ENCODE data around the gene ITGA3.

Gene ITGA3

DNA sequence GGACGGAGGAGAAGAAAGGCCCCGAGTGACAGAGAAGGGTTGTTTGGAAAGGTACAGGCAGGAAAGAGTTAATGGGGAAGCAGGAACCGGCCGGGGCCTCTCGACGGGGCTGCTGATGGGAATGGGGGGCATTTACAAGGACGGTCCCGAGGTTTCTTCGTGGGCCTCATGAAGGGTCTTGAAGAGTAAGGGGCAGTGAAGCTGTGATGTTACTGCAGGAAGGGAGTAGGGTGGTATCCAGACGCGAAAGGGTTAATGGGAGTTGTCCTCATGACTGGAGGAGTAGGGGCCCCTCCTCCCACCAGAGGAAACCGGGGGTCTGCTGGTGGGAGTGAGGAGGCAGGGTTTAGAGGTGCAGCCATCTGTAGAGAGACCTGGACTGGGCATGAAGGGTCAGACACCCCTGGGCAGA, 39.7 kb downstream of the ITGA3 start:
- no peak for DNase-seq

DNA sequence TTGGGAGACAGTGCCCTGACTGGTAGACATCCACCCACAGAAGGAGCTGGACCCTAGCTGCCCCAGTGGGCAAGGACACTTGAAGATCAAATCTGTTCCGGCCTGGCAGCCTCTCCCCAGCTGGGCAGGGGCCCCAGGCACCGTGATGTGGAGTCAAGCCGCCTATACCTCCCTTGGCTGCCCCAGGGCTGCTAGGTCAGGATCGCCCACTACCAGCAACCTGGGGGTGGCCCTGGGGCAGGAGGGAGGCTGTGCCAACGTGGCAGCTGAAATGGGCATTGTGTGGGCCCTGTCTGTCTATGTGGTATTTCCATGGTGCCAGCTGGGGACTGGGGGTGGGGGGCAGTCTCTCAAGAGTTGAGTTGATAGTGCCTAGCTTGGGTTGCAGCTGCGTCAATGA, 40.2 kb downstream of the ITGA3 start:
- DNase-seq = no peak

- no peak for DNase-seq
These were observed 40.8 kb downstream of the ITGA3 start for GRCh38 chr17:50096758-50097157.

DNA sequence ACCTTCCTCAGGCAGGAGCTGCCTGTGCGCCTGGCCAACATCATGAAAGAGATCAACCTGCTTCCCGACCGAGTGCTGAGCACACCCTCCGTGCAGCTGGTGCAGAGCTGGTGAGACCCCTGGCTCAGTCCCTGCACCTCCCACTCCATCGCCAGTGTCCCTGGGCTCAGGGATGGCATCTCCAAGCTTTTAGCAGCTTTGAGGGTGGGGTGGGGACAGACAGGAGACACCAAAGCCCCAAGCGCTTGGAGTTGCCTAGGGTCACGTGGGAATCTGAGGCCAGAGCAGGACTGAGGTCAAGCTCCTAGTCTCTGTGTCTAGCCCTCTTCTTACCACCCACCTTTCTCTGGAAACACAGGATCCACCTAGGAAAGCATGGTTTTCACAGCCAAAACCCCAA, 41.5 kb downstream of the ITGA3 start:
- DNase-seq = no peak

- DNase-seq = no peak
These were observed 42.0 kb downstream of the ITGA3 start for GRCh38 chr17:50097926-50098325.

DNA sequence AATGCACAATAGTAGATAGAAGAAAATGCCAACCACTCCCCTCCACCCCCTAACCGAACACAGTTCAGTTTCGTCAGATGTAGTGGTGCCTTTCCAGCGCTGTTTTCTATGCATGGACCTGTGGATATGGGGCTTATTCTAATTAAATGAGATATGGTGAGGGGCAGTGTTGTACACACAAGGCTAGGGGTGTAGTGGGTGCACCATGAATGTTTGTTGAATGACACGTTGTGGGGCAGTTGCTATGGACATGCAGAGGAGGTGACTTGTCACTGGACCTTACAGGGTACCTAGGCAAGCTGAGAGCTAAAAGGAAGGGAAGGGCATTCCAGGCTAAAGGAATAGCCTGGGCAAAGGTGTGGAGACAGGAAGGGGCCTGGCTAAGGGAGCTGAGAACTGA, 42.7 kb downstream of the ITGA3 start:
- no peak for DNase-seq

DNA sequence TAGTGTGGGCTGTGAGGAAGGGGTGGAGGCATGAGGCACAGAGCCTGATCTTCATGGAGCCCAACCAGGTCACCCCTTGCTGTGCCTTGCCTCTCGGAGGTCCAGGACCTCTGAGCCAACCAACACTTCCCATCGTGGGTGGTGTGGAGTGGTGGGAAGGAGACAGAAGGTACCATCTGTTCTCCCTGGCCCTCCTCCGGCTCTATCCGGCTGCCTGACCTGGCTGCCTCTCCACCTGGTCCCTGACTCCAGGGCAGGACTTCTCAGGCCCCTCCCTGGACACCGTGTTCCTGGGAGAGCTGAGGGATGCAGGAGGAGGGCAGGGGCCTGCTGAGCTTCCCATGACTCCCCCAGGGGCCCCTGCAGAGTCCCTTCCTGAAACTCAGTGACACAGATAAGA, 43.1 kb downstream of the ITGA3 start:
- no peak for DNase-seq

- no peak for DNase-seq
These were observed 44.6 kb downstream of the ITGA3 start for GRCh38 chr17:50100480-50100883.

GRCh38 chr17:50100921-50101345, 45.0 kb downstream of the ITGA3 start:
- DNase-seq = peak; percentile 49

DNA sequence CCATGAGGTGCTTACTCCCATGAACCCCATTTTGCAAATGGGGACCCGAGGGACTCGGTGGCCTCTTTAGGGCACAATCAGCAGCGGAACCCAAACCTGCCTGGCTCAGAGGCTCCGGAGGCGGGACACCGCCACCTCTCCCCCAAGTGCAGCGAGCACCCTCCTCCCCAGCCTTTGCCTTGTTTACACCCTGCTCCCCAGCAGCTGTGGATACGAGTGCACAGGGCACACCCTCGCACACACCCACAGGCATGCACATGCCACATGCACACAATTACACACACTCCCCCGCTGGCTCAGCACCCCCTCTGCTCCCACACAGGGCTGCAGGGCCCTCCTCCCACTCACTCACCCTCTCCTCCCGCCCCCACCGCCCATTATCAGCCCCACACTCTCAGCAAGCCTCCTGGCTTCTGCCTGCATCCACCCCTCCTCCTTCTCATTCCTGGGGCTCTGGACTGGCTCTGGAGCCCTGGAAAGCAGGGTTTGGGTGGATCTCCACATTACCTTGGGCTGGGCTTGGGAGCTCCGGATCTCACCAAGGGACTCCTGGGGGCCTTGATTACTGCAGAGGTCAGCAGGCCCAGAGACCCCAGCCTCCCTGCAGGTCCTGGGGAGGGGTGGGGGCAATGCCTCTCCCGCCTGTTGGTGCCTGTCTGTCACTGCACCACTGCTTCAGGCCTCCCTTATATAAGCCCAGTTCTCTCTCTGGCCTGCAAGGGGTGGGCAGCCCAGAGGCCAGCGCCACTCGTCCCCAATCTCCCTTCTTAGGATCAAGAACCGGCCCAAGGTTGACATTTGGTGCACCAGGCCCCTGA, 45.6 kb downstream of the ITGA3 start:
- DNase-seq = no peak

- DNase-seq = peak; percentile 10
These were observed 46.5 kb downstream of the ITGA3 start for GRCh38 chr17:50102164-50102991.

DNA sequence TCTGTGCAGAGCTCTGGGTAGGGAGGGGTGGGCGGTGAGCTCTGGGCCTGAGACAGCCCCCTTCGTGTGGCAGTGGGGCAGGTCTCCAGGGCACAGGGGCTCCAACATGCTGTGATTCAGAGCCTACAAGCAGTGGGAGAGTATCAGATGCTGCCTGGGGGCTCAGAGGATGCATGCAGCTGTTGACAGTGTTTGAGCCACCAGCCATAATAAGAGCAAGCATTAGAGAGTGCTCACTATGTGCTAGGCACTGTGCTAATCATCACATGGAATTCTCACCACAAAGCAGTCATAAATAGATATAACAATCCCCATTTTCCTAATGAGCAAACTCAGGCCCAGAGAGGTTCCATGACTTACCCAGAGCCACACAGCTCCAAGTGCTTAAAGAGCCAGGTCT, 47.3 kb downstream of the ITGA3 start:
- DNase-seq = no peak

DNA sequence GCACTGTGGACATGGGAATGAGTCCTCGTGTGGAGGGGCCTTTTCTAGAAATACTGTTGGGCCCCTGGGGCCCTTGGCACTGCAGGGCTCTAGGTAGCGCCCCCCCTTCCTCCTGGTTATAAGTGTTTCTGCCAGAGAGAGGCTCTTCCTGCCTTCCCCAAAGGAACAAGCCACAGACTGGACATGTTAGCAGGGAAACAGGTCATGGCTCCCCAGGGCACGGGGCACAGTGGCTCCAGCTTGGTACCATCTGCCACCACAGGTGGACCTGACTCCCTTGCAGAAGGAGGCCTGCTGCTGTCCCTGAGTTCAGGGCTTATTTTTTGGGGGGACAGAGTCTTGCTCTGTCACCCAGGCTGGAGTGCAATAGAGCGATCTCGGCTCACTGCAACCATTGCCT, 48.0 kb downstream of the ITGA3 start:
- no peak for DNase-seq

GRCh38 chr17:50105811-50106210, 49.9 kb downstream of the ITGA3 start:
- no peak for DNase-seq

- DNase-seq = no peak
These were observed 50.7 kb downstream of the ITGA3 start for GRCh38 chr17:50106393-50107131.

GRCh38 chr17:50107790-50108414, 52.0 kb downstream of the ITGA3 start:
- no peak for DNase-seq

GRCh38 chr17:50108556-50108955, 52.6 kb downstream of the ITGA3 start:
- no peak for DNase-seq

DNA sequence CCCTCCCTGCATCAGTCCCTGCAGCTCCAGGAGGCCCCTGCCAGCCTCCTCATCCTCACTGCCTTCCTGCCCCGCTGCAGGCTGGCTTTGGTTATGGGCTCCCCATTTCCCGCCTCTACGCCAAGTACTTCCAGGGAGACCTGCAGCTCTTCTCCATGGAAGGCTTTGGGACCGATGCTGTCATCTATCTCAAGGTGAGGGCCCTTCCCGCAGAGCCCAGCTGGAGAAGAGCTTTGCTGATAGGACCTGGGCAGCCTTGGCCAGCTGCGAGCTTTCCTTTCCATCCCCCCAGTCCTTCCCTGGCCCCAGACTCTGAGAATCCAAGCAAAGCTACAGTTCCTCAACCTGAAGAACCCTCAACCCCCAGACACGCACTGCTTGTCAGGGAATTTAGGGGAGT, 53.3 kb downstream of the ITGA3 start:
- DNase-seq = no peak

DNA sequence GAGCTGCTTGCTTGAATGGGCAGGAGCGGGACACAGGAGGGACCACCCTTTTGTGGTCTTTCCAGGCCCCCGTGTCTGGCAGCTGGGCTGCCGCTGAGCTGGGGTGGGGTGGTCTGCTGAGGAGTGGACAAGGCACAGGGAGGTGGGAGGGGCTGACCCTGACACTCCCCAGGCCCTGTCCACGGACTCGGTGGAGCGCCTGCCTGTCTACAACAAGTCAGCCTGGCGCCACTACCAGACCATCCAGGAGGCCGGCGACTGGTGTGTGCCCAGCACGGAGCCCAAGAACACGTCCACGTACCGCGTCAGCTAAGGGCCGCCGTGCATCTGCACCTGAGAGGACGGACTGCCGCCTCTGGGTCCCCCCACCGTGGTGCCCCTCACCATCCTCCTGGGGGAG, 53.9 kb downstream of the ITGA3 start:
- DNase-seq = no peak

GRCh38 chr17:50110591-50111349, 54.9 kb downstream of the ITGA3 start:
- DNase-seq = no peak

- DNase-seq = no peak
These were observed 56.1 kb downstream of the ITGA3 start for GRCh38 chr17:50111673-50112655.
